ENCODE results near the gene RANBP10. TPM values are rescaled to one million over a fixed set of nuclear protein-coding genes. Genes with fewer than 3 reads are reported as not detected.
A peak's percentile ranks its signal among the peaks of the same experiment; 100 is the strongest.

The RANBP10 gene
- total and polyA plus RNA-seq, 2 of the 13 experiments (the other 11 are each of a cell fraction or from before 2014, with no cell fraction given), result 9.2 to 22.7 TPM

DNA sequence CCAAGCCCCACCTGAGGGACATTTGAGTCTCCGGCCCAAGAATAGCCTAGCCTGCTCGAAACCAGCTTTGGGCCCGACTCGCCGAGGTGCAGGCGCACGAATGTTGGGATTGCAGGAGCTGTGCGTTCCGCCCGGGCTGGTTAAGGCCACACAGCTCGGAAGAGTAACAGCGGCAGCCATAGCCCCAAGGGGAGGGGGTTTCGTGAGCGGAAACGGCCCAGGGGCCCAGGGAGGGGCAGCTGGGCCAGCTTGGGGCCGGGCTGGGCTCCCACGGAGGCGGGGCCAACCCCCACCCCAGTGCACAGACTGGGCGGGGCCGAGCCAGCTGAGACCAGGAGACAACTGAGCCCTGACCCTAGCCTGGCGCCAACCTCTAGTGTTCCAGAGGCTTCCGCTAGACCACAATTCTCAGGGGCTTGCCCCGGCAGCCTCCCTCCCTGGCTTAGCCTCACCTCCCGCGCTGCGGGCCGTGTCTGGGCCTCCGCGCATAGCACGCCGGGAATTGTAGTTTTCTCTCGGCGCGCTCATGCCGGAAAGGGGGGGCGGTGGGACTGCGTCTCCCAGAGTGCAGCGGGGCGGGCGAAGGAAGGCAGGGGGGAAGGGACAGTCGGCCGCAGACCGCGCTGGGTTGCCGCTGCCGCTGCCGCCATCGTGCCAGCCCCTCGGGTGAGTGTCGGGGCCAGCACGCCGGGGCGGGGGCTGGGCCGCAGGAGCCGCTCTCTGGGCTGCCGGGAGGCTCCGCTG, 40.1 kb upstream of the RANBP10 start, which contains the start of gene NUTF2 (continued):
- TF ChIP-seq, protein P1, sequence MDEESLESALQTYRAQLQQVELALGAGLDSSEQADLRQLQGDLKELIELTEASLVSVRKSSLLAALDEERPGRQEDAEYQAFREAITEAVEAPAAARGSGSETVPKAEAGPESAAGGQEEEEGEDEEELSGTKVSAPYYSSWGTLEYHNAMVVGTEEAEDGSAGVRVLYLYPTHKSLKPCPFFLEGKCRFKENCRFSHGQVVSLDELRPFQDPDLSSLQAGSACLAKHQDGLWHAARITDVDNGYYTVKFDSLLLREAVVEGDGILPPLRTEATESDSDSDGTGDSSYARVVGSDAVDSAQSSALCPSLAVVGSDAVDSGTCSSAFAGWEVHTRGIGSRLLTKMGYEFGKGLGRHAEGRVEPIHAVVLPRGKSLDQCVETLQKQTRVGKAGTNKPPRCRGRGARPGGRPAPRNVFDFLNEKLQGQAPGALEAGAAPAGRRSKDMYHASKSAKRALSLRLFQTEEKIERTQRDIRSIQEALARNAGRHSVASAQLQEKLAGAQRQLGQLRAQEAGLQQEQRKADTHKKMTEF (CRISPR knock-in tag; IDR thresholded peaks at IDR 0.05), result peak; percentile 97
- TF ChIP-seq ZNF329 (CRISPR knock-in tag; IDR thresholded peaks at IDR 0.05; ENCODE audit: low read depth) (peak; percentile 54), SALL1 (CRISPR knock-in tag; IDR thresholded peaks at IDR 0.05) (peak; percentile 88), EP300 (IDR thresholded peaks at IDR 0.05; ENCODE audit: low read depth in 2 of 2, low read length in 2 of 2) (peak in 1 of 2 experiments; percentile 65; a peak in 2 of 4 replicates), EP300 (CRISPR knock-in tag; IDR thresholded peaks at IDR 0.05; ENCODE audit: borderline replicate concordance) (no peak), EEA1 (CRISPR knock-in tag; IDR thresholded peaks at IDR 0.05; ENCODE audit: borderline replicate concordance) (peak; percentile 27; the same call in 1 of the 2 replicates), HNRNPLL (IDR thresholded peaks at IDR 0.05; ENCODE audit: low read depth, low read length, poor library complexity, severe bottlenecking) (peak; percentile 84), ETV5 (CRISPR knock-in tag; IDR thresholded peaks at IDR 0.05; ENCODE audit: borderline replicate concordance) (peak; percentile 93), PITX1 (CRISPR knock-in tag; IDR thresholded peaks at IDR 0.05) (peak; percentile 90), MTA1 (CRISPR knock-in tag; IDR thresholded peaks at IDR 0.05; ENCODE audit: borderline replicate concordance) (peak; percentile 83), ZNF782 (CRISPR knock-in tag; IDR thresholded peaks at IDR 0.05; ENCODE audit: borderline replicate concordance) (peak; percentile 81; the same call in 1 of the 2 replicates), ZFP41 (CRISPR knock-in tag; IDR thresholded peaks at IDR 0.05; ENCODE audit: borderline replicate concordance) (0 out of 2 replicates have a peak, but pooled peaks have one; percentile 17), SP1 (IDR thresholded peaks at IDR 0.05) (no peak), SP1 (CRISPR knock-in tag; IDR thresholded peaks at IDR 0.05) (peak; percentile 68), CEBPG (CRISPR knock-in tag; IDR thresholded peaks at IDR 0.05) (no peak; the same call in 1 of the 2 replicates), SPEN (CRISPR knock-in tag; IDR thresholded peaks at IDR 0.05; ENCODE audit: low read depth) (peak; percentile 98), ARNTL (CRISPR knock-in tag; IDR thresholded peaks at IDR 0.05) (peak; percentile 84), PLRG1 (conservative IDR thresholded peaks at IDR 0.05) (no peak), ZNF382 (CRISPR knock-in tag; IDR thresholded peaks at IDR 0.05; ENCODE audit: borderline replicate concordance) (no peak)
- TF ChIP-seq, protein P2, sequence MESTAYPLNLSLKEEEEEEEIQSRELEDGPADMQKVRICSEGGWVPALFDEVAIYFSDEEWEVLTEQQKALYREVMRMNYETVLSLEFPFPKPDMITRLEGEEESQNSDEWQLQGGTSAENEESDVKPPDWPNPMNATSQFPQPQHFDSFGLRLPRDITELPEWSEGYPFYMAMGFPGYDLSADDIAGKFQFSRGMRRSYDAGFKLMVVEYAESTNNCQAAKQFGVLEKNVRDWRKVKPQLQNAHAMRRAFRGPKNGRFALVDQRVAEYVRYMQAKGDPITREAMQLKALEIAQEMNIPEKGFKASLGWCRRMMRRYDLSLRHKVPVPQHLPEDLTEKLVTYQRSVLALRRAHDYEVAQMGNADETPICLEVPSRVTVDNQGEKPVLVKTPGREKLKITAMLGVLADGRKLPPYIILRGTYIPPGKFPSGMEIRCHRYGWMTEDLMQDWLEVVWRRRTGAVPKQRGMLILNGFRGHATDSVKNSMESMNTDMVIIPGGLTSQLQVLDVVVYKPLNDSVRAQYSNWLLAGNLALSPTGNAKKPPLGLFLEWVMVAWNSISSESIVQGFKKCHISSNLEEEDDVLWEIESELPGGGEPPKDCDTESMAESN (CRISPR knock-in tag; conservative IDR thresholded peaks at IDR 0.05), result peak; percentile 83; the same call in 1 of the 2 replicates
- TF ChIP-seq, protein P3, sequence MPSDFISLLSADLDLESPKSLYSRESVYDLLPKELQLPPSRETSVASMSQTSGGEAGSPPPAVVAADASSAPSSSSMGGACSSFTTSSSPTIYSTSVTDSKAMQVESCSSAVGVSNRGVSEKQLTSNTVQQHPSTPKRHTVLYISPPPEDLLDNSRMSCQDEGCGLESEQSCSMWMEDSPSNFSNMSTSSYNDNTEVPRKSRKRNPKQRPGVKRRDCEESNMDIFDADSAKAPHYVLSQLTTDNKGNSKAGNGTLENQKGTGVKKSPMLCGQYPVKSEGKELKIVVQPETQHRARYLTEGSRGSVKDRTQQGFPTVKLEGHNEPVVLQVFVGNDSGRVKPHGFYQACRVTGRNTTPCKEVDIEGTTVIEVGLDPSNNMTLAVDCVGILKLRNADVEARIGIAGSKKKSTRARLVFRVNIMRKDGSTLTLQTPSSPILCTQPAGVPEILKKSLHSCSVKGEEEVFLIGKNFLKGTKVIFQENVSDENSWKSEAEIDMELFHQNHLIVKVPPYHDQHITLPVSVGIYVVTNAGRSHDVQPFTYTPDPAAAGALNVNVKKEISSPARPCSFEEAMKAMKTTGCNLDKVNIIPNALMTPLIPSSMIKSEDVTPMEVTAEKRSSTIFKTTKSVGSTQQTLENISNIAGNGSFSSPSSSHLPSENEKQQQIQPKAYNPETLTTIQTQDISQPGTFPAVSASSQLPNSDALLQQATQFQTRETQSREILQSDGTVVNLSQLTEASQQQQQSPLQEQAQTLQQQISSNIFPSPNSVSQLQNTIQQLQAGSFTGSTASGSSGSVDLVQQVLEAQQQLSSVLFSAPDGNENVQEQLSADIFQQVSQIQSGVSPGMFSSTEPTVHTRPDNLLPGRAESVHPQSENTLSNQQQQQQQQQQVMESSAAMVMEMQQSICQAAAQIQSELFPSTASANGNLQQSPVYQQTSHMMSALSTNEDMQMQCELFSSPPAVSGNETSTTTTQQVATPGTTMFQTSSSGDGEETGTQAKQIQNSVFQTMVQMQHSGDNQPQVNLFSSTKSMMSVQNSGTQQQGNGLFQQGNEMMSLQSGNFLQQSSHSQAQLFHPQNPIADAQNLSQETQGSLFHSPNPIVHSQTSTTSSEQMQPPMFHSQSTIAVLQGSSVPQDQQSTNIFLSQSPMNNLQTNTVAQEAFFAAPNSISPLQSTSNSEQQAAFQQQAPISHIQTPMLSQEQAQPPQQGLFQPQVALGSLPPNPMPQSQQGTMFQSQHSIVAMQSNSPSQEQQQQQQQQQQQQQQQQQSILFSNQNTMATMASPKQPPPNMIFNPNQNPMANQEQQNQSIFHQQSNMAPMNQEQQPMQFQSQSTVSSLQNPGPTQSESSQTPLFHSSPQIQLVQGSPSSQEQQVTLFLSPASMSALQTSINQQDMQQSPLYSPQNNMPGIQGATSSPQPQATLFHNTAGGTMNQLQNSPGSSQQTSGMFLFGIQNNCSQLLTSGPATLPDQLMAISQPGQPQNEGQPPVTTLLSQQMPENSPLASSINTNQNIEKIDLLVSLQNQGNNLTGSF (CRISPR knock-in tag; IDR thresholded peaks at IDR 0.05), result no peak; the same call in 1 of the 2 replicates

All from HepG2 (cell line).